ENCODE measurements around the gene AQP1. TPM values are rescaled to one million over a fixed set of nuclear protein-coding genes. Genes with fewer than 3 reads are reported as not detected.

The AQP1 gene
- total and polyA plus RNA-seq, 4 donors = 8.9 to 76.3 (median 23.5) TPM

GRCh38 chr7:30866939-30867338 is 44.7 kb upstream of the AQP1 start:
- no peak for DNase-seq (ENCODE audit: low spot score)
- Histone ChIP-seq H3K9me3 (ENCODE audit: control insufficient read depth in 4 of 4, low read length in 3 of 4) (no peaks in the 10 kb centered on the region), H3K27me3 (ENCODE audit: control insufficient read depth in 4 of 4, insufficient read depth in 4 of 4, low read length in 3 of 4) (no peaks in the 10 kb centered on the region), H3K4me1 (ENCODE audit: control insufficient read depth in 4 of 4, insufficient read depth in 4 of 4, low read length in 3 of 4) (peaks cover 10 to 22% (median 15%) of the 10 kb centered on the region in 4 donors), H3K9ac (ENCODE audit: low read depth in 1 of 2, low read length in 2 of 2) (no peak overlapping the region), H3K27ac (ENCODE audit: low read depth in 1 of 2, low read length in 2 of 2) (no peak overlapping the region), H3K36me3 (ENCODE audit: control insufficient read depth in 4 of 4, insufficient read depth in 3 of 4, low read depth in 1 of 4, low read length in 3 of 4) (no peaks in the 10 kb centered on the region), H3K4me3 (ENCODE audit: low read depth in 1 of 3, low read length in 3 of 3) (no peak overlapping the region)
- TF ChIP-seq NR2F2 (IDR thresholded peaks at IDR 0.05) = peak; percentile 61
- TF ChIP-seq YY1 (IDR thresholded peaks at IDR 0.05) = no peak
- no peak for TF ChIP-seq SP1 (IDR thresholded peaks at IDR 0.05)
- TF ChIP-seq GABPA (IDR thresholded peaks at IDR 0.05 in 1 of 2, conservative IDR thresholded peaks at IDR 0.05 in 1 of 2) = no peak
- TF ChIP-seq MAX (IDR thresholded peaks at IDR 0.05) = no peak
- TF ChIP-seq TAF1 (conservative IDR thresholded peaks at IDR 0.05) = no peak
- peak in 1 of 2 donors; percentile 56 for TF ChIP-seq JUND (IDR thresholded peaks at IDR 0.05)
- TF ChIP-seq HNF4A (conservative IDR thresholded peaks at IDR 0.05) = peak in 1 of 2 donors; percentile 48
- no peak for TF ChIP-seq ATF3 (IDR thresholded peaks at IDR 0.05)
- no peak for TF ChIP-seq HNF4G (IDR thresholded peaks at IDR 0.05)
- peak in 1 of 2 donors; percentile 59 for TF ChIP-seq RXRA (IDR thresholded peaks at IDR 0.05)
- TF ChIP-seq FOXA1 (IDR thresholded peaks at IDR 0.05) = no peak
- TF ChIP-seq REST (IDR thresholded peaks at IDR 0.05) = no peak
- 78% methylated on average over 7 of the region's 7 CpGs for WGBS

- Histone ChIP-seq H3K9me3 (ENCODE audit: control insufficient read depth in 4 of 4, low read length in 3 of 4) (no peaks in the 10 kb centered on the region), H3K36me3 (ENCODE audit: control insufficient read depth in 4 of 4, insufficient read depth in 3 of 4, low read depth in 1 of 4, low read length in 3 of 4) (no peaks in the 10 kb centered on the region), H3K4me3 (ENCODE audit: low read depth in 1 of 3, low read length in 3 of 3) (no peak overlapping the region), H3K27ac (ENCODE audit: low read depth in 1 of 2, low read length in 2 of 2) (peak overlapping the region in 1 of 2 donors; percentile 14), H3K27me3 (ENCODE audit: control insufficient read depth in 4 of 4, insufficient read depth in 4 of 4, low read length in 3 of 4) (no peaks in the 10 kb centered on the region), H3K4me1 (ENCODE audit: control insufficient read depth in 4 of 4, insufficient read depth in 4 of 4, low read length in 3 of 4) (peaks cover 10 to 22% (median 15%) of the 10 kb centered on the region in 4 donors), H3K9ac (ENCODE audit: low read depth in 1 of 2, low read length in 2 of 2) (no peak overlapping the region)
- 31% methylated on average over 1 of the region's 1 CpG for WGBS
- TF ChIP-seq HNF4A (conservative IDR thresholded peaks at IDR 0.05) (peak; percentile 62 to 65), ZBTB33 (IDR thresholded peaks at IDR 0.05) (no peak), RXRA (IDR thresholded peaks at IDR 0.05) (peak; percentile 62 to 72), CTCF (IDR thresholded peaks at IDR 0.05; ENCODE audit: low read depth, low read length, missing input control) (peak; percentile 14), YY1 (IDR thresholded peaks at IDR 0.05) (no peak), SP1 (IDR thresholded peaks at IDR 0.05) (peak; percentile 47)
- no peak for DNase-seq (ENCODE audit: low spot score)
Observed at GRCh38 chr7:30867483-30867882, 44.2 kb upstream of the AQP1 start.
